LNCaP clone FGC (cell line): Measurements from ENCODE around the gene ARHGAP31.

Experiments
- DNase-seq: peaks from one replicate; pipeline ENCODE4 v3.0.0-alpha.2; 2011; ENCODE audit warnings: low read depth
- H3K4me3 ChIP-seq: 2 replicates; pipeline ENCODE4 v1.5.1; 2011; ENCODE audit warnings: mild to moderate bottlenecking, low read depth, low read length, control low read depth
- TF ChIP-seq, protein P1 (sequence below): IDR thresholded peaks from 2 replicates; pipeline ENCODE4 v1.5.1; 2012; ENCODE audit warnings: mild to moderate bottlenecking; ENCODE audit not compliant: control insufficient read depth, insufficient read depth; ENCODE audit errors: extremely low read depth

ARHGAP31 gene, protein sequence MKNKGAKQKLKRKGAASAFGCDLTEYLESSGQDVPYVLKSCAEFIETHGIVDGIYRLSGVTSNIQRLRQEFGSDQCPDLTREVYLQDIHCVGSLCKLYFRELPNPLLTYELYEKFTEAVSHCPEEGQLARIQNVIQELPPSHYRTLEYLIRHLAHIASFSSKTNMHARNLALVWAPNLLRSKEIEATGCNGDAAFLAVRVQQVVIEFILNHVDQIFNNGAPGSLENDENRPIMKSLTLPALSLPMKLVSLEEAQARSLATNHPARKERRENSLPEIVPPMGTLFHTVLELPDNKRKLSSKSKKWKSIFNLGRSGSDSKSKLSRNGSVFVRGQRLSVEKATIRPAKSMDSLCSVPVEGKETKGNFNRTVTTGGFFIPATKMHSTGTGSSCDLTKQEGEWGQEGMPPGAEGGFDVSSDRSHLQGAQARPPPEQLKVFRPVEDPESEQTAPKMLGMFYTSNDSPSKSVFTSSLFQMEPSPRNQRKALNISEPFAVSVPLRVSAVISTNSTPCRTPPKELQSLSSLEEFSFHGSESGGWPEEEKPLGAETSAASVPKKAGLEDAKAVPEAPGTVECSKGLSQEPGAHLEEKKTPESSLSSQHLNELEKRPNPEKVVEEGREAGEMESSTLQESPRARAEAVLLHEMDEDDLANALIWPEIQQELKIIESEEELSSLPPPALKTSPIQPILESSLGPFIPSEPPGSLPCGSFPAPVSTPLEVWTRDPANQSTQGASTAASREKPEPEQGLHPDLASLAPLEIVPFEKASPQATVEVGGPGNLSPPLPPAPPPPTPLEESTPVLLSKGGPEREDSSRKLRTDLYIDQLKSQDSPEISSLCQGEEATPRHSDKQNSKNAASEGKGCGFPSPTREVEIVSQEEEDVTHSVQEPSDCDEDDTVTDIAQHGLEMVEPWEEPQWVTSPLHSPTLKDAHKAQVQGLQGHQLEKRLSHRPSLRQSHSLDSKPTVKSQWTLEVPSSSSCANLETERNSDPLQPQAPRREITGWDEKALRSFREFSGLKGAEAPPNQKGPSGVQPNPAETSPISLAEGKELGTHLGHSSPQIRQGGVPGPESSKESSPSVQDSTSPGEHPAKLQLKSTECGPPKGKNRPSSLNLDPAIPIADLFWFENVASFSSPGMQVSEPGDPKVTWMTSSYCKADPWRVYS (N-terminal part only)

DNA sequence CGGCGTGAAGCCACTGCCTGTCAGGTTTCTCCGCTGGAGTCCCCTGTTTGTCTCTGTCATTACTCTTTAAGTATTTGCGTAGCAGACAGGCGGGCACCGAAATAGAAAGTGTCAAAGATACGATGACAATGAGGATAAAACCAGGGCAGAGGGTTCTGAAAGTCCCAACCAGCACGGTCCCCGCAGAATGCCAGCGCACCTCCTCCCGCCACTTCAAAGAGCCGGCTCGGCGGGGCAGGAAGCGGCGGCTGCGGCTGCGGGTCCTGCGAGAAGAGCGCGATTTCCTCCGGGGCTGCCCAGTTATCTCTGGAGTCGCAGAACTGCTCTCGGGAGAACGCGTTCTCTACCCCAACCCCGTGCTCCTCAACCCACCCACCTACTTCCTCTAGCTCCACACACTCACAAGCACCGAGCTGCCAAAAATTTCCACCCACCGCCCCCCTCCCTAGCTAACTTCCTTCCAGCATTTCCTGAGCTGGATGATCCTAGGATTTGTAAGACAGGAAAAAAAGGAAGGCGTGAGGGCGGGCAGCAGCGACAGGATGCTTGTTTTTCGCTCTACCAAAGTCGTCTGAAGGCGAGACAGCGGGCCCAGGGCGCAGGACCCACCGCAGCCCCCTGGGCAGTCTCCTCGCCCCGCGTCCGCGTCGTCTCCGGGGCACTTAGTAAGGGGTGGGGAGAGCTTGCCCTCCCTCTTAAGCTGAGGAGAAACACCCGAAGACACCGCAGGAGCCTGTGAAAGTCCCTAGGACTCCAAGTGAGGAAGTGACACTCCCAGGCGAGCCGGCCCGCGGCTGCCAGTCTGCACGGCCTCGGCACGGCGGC is at the start of gene ARHGAP31:
ARHGAP31 (plus strand) TSS at position 513 of the 825 bp plus-strand sequence. CDS start 522 bp downstream, outside the sequence.
- TF ChIP-seq, protein P1, sequence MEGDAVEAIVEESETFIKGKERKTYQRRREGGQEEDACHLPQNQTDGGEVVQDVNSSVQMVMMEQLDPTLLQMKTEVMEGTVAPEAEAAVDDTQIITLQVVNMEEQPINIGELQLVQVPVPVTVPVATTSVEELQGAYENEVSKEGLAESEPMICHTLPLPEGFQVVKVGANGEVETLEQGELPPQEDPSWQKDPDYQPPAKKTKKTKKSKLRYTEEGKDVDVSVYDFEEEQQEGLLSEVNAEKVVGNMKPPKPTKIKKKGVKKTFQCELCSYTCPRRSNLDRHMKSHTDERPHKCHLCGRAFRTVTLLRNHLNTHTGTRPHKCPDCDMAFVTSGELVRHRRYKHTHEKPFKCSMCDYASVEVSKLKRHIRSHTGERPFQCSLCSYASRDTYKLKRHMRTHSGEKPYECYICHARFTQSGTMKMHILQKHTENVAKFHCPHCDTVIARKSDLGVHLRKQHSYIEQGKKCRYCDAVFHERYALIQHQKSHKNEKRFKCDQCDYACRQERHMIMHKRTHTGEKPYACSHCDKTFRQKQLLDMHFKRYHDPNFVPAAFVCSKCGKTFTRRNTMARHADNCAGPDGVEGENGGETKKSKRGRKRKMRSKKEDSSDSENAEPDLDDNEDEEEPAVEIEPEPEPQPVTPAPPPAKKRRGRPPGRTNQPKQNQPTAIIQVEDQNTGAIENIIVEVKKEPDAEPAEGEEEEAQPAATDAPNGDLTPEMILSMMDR, result no peak
- H3K4me3 ChIP-seq, result peak within 1 kb of the TSS; percentile 55
- DNase-seq, result no peak

DNA sequence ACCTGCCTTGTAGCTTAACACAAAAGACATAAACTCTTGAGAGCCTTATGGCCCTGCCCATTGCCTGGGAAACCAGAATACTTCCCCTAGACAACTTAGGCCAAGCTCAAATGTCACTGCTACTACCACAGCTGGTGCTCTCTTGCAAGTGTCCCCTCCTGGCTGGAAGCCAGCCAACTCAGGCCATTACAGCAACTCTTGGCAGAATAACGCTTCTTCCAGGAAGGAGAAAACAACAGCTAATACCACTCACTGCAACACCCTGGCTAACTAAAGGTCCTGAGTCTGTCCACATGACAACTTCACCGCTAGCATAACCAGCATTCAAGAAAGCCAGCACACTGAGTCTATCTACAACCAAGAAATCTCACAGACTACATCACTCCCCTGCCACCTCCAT is 48.4 kb upstream of the ARHGAP31 start:
- DNase-seq, result no peak
- H3K4me3 ChIP-seq, result no peak overlapping the region
- TF ChIP-seq, protein P1, result no peak

DNA sequence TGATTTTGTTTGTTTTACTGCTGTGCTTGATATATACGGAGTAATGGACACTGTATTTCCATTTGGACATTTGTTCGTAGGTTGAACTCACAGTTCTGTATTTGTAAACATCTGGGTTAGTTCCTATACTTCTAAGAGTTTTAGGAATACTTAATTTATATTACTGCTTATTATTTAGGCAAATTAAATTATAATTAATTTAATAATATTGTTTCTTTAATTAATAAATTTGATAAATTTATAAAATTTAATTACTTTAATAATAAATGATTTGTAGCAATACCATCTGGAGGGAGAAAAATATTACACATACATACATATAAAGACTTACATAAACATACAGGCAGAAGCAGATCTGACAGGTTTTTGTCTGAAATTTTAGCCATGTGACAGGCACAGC is 39.0 kb upstream of the ARHGAP31 start:
- DNase-seq, result no peak
- TF ChIP-seq, protein P1, result no peak
- no peak overlapping the region for H3K4me3 ChIP-seq

DNA sequence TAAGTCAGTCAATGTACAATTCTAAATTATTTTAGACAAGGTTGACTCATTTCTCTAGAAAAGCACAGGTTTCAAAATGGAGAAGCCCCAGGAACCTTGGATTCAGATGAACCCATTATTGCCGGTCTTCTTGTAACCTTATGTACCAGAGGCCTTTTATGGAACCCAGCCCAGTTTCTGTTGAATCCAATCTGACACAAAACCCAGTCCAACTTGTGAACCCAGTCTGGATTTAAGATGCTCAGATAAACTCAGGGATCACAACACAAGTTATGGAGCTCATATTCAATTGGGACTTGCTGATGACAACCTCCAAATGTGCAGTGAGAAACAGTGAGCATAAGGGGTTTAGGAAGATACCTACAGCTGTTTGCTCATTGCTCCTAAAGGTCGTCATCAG is 37.1 kb upstream of the ARHGAP31 start:
- no peak overlapping the region for H3K4me3 ChIP-seq
- DNase-seq, result peak; percentile 74

DNA sequence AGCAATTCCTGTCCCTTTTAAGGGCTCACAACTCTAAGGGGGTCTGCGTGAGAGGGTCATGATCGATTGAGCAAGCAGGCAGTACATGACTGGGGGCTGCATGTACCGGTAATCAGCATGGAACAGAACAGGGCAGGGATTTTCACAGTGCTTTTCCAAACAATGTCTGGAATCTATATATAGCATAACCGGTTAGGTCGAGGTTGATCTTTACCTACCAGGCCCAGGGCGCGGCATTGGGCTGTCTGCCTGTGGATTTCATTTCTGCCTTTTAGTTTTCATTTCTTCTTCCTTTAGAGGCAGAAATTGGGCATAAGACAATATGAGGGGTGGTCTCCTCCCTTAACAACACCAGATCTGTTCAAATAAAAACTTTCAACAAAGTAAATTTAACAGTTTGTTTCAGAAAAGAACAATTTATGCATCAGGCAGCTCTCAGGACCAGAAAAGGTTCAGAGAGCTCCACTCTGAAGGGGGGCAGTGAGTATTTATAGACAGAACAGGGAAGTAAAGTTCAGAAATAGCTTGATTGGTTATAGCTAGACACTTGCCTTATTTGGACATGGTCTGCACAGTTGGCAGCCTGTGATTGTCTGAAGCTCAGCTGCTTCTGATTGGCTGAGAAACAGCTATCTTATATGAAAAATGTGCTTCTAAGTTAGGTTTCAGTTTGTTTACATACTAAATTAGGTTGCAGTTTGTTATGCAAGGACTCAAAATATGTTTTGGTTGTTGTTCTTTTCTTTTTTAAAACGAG is 36.4 kb upstream of the ARHGAP31 start:
- H3K4me3 ChIP-seq, result no peak overlapping the region; the same call in 1 of the 2 replicates
- DNase-seq, result peak; percentile 74
- TF ChIP-seq, protein P1, result no peak

More for the DNA sequence above, 37.1 kb upstream of the ARHGAP31 start:
- TF ChIP-seq, protein P1, result no peak
